CD4-positive, CD25-positive, alpha-beta regulatory T cell (primary cell): ENCODE results near the gene ADGRG1. TPM values are rescaled to one million over a fixed set of nuclear protein-coding genes. Genes with fewer than 3 reads are reported as not detected.

Experiments used
- ATAC-seq, 2 donors: fragments of 150-1000 bp; cut with Tn5 transposase; one replicate each; pipeline ENCODE4 v1.10.0; 2021; ENCODE audit warnings: low read depth in 2 of 2, moderate number of reproducible peaks in 2 of 2, moderate library complexity in 1 of 2
- DNase-seq, 3 donors: peaks; one replicate each; pipeline versions ENCODE4 v3.0.0 to v3.0.0-alpha.2; 2012 to 2022; ENCODE audit warnings: mixed read lengths in 1 of 3
- H3K27ac ChIP-seq: one replicate; pipeline ENCODE4 v1.7.0; 2013; ENCODE audit warnings: mild to moderate bottlenecking, low read length; ENCODE audit not compliant: insufficient read depth, poor library complexity, severe bottlenecking
- H3K27me3 ChIP-seq: one replicate; pipeline ENCODE4 v1.7.0; 2013; ENCODE audit warnings: low read length; ENCODE audit not compliant: control insufficient read depth, insufficient read depth
- H3K36me3 ChIP-seq: one replicate; pipeline ENCODE4 v1.7.0; 2013; ENCODE audit warnings: mild to moderate bottlenecking, low read length, moderate library complexity; ENCODE audit not compliant: control insufficient read depth, insufficient read depth
- H3K4me1 ChIP-seq: 2 replicates; pipeline ENCODE4 v1.7.0; 2013; ENCODE audit warnings: mild to moderate bottlenecking, low read length; ENCODE audit not compliant: insufficient read depth, control insufficient read depth, poor library complexity, severe bottlenecking
- H3K4me3 ChIP-seq: one replicate; pipeline ENCODE4 v1.7.0; 2013; ENCODE audit warnings: low read depth, mild to moderate bottlenecking, low read length, moderate library complexity
- H3K9me3 ChIP-seq, 2 experiments: 1 replicate in 1 of 2; 2 replicates in 1 of 2; pipeline ENCODE4 v1.7.0; 2013; ENCODE audit warnings: low read length in 2 of 2, mild to moderate bottlenecking in 1 of 2, moderate library complexity in 1 of 2; ENCODE audit not compliant: control insufficient read depth in 2 of 2
- H3K27ac Mint-ChIP-seq, 3 donors: one replicate each; pipeline ENCODE4 v1.8.0; 2020 to 2022; ENCODE audit warnings: mild to moderate bottlenecking in 3 of 3, mixed read lengths in 3 of 3, moderate library complexity in 2 of 3
- H3K27me3 Mint-ChIP-seq: one replicate; pipeline ENCODE4 v1.8.0; 2022; ENCODE audit warnings: mild to moderate bottlenecking, mixed read lengths
- H3K36me3 Mint-ChIP-seq: one replicate; pipeline ENCODE4 v1.8.0; 2020; ENCODE audit warnings: mixed read lengths
- H3K4me1 Mint-ChIP-seq, 4 donors: one replicate each; pipeline ENCODE4 v1.8.0; 2020 to 2022; ENCODE audit warnings: mixed read lengths in 4 of 4, mild to moderate bottlenecking in 1 of 4
- H3K4me3 Mint-ChIP-seq, 4 donors: one replicate each; pipeline ENCODE4 v1.8.0; 2020 to 2022; ENCODE audit warnings: mild to moderate bottlenecking in 4 of 4, mixed read lengths in 4 of 4, moderate library complexity in 3 of 4
- H3K9me3 Mint-ChIP-seq, 7 donors: one replicate each; pipeline ENCODE4 v1.8.0; 2020 to 2022; ENCODE audit warnings: mixed read lengths in 7 of 7, mild to moderate bottlenecking in 3 of 7, moderate library complexity in 2 of 7
- polyA plus RNA-seq, 4 donors: library from polyadenylated mRNA; unstranded; fragments of 300-500 nt; fragmentation: Illumina TruSeq; gene quantifications; one replicate each; pipeline ENCODE4 v1.2.3, GENCODE V29; 2021
- total RNA-seq: library from RNA; stranded (reverse); gene quantifications from one replicate; pipeline ENCODE4 v1.2.3, GENCODE V29; 2022

The ADGRG1 gene
- total and polyA plus RNA-seq, 5 donors from 2014 or later: 0.16 to 1.2 (median 0.41) TPM; not detected in 1

GRCh38 chr16:57693550-57693949 lies 65.1 kb downstream of the ADGRG1 start:
- H3K4me1 Mint-ChIP-seq: peaks cover 0 to 20% (median 1%) of the 10 kb centered on the region in 4 donors
- H3K4me3 Mint-ChIP-seq: no peak overlapping the region
- no peaks in the 10 kb centered on the region for H3K36me3 ChIP-seq
- peaks cover 11% of the 10 kb centered on the region for H3K27me3 Mint-ChIP-seq
- no peaks in the 10 kb centered on the region for H3K27me3 ChIP-seq
- ATAC-seq: no peak
- H3K9me3 Mint-ChIP-seq: peaks cover 0 to 2% (median 0%) of the 10 kb centered on the region in 7 donors
- H3K27ac ChIP-seq: no peak overlapping the region
- peaks cover 7% of the 10 kb centered on the region for H3K4me1 ChIP-seq
- H3K4me3 ChIP-seq: no peak overlapping the region
- no peaks in the 10 kb centered on the region for H3K36me3 Mint-ChIP-seq
- H3K27ac Mint-ChIP-seq: no peak overlapping the region
- no peaks in the 10 kb centered on the region for H3K9me3 ChIP-seq
- no peak for DNase-seq

DNA sequence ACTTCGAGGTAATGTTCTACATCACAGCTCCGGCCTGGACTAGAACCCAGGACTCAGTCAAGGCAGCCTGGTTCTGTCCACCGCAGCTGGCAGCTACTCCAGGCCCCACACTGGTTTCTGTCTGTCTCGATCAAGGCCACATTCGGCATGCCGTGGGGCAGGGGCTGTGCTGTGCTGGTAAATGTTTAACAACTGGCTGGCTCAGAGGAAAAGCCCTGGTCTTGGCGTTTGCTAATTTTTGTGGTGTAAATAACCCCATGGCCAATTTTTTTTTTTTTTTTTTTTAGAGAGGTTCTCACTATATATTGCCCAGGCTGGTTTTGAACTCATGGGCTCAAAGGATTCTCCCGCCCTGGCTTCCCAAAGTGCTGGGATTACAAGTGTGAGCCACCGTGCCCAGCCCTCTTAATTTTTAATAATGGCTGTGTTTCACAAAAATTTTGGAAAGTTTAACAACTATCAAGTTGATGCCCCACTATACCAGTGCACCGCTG lies 65.8 kb downstream of the ADGRG1 start:
- Histone ChIP-seq H3K27ac (no peak overlapping the region), H3K9me3 (no peaks in the 10 kb centered on the region), H3K4me1 (peaks cover 7% of the 10 kb centered on the region), H3K27me3 (no peaks in the 10 kb centered on the region), H3K36me3 (no peaks in the 10 kb centered on the region), H3K4me3 (no peak overlapping the region)
- H3K9me3 Mint-ChIP-seq: peaks cover 0 to under 1% (median 0%) of the 10 kb centered on the region in 7 donors
- no peak for ATAC-seq
- H3K27ac Mint-ChIP-seq: no peak overlapping the region
- H3K4me3 Mint-ChIP-seq: no peak overlapping the region
- peaks cover 0 to 17% (median 1%) of the 10 kb centered on the region in 4 donors for H3K4me1 Mint-ChIP-seq
- DNase-seq: no peak
- no peaks in the 10 kb centered on the region for H3K36me3 Mint-ChIP-seq
- peaks cover 11% of the 10 kb centered on the region for H3K27me3 Mint-ChIP-seq

DNA sequence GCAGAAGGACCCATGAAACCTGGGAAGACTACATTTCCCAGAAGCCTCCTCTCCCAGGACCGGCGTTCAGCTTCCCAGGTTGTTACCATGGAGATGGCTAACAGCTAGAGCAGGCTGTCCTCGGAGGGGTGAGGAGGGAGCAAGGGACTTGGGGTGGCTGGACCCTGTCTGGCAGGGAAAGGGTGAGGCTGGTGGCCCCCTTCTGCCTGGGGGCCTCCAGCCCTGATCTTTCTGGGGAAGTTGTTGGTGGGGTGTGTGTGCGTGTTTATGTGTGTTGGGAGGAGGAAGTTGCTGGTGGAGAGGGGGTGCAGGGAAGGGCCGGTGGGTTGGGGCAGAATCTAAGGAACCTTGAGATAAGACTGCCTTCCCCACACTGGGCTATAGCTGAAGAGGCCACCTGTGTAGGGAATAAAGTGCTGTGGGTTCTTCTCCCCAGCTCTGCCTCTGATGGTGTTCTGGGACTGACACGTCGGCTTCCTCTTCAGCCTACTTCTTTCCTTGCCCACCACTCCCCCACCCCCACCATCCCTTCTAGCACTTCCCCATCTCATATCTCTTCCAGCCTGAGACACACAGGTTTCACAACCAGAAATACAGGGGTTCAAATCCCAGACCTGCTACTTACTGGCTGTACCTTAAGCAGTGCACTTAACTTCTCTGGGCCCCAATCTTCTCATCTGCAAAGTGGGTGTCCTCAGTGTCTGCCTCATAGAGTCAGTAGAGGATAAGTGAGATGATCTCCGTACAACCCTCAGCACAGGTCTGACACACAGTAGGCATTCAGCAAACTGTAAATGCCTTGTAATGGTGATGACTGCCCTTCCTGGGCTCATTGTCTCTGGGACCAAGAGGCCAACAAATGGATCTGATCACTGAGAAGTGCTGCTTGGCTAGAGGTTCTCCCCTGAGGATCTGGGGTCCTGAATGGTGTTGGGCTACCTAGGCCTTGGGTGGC lies 66.6 kb downstream of the ADGRG1 start, which contains the start of gene DRC7:
Gene DRC7 (plus strand): TSS at position 82 of the 955 bp plus-strand sequence. CDS start 3,144 bp downstream, outside the sequence.
- H3K4me3 Mint-ChIP-seq: no peak within 1 kb of the TSS

GRCh38 chr16:57695680-57696069 lies 67.2 kb downstream of the ADGRG1 start:
- H3K4me3 Mint-ChIP-seq: no peak overlapping the region
- no peaks in the 10 kb centered on the region for H3K27me3 ChIP-seq
- no peak overlapping the region for H3K27ac ChIP-seq
- H3K9me3 Mint-ChIP-seq: no peaks in the 10 kb centered on the region
- peaks cover 0 to 8% (median 1%) of the 10 kb centered on the region in 4 donors for H3K4me1 Mint-ChIP-seq
- H3K9me3 ChIP-seq: no peaks in the 10 kb centered on the region
- H3K4me3 ChIP-seq: no peak overlapping the region
- peaks cover 11% of the 10 kb centered on the region for H3K27me3 Mint-ChIP-seq
- no peak overlapping the region for H3K27ac Mint-ChIP-seq
- DNase-seq (no peak), ATAC-seq (no peak)
- H3K36me3 ChIP-seq: no peaks in the 10 kb centered on the region
- no peaks in the 10 kb centered on the region for H3K36me3 Mint-ChIP-seq
- no peaks in the 10 kb centered on the region for H3K4me1 ChIP-seq

More for the DNA sequence above, 66.6 kb downstream of the ADGRG1 start, which contains the start of gene DRC7:
- Mint-ChIP-seq H3K27me3 (peaks cover 11% of the 10 kb centered on the region), H3K36me3 (no peaks in the 10 kb centered on the region), H3K4me1 (peaks cover 0 to 10% (median 1%) of the 10 kb centered on the region in 4 donors), H3K27ac (no peak within 1 kb of the TSS), H3K9me3 (no peaks in the 10 kb centered on the region)
- Histone ChIP-seq H3K4me1 (peaks cover 3% of the 10 kb centered on the region), H3K9me3 (no peaks in the 10 kb centered on the region), H3K27ac (no peak within 1 kb of the TSS), H3K4me3 (no peak within 1 kb of the TSS), H3K36me3 (no peaks in the 10 kb centered on the region), H3K27me3 (no peaks in the 10 kb centered on the region)
- no peak for ATAC-seq
- DNase-seq: peak in 1 of 3 donors; percentile 21

GRCh38 chr16:57696240-57696639 lies 67.8 kb downstream of the ADGRG1 start:
- no peaks in the 10 kb centered on the region for H3K4me1 ChIP-seq
- H3K9me3 ChIP-seq: no peaks in the 10 kb centered on the region
- DNase-seq (no peak), ATAC-seq (no peak)
- no peaks in the 10 kb centered on the region for H3K27me3 ChIP-seq
- Mint-ChIP-seq H3K4me3 (no peak overlapping the region), H3K4me1 (peaks cover 0 to 8% (median 1%) of the 10 kb centered on the region in 4 donors), H3K36me3 (no peaks in the 10 kb centered on the region), H3K9me3 (no peaks in the 10 kb centered on the region), H3K27ac (no peak overlapping the region), H3K27me3 (peaks cover 11% of the 10 kb centered on the region)
- no peak overlapping the region for H3K4me3 ChIP-seq
- H3K27ac ChIP-seq: no peak overlapping the region
- no peaks in the 10 kb centered on the region for H3K36me3 ChIP-seq

DNA sequence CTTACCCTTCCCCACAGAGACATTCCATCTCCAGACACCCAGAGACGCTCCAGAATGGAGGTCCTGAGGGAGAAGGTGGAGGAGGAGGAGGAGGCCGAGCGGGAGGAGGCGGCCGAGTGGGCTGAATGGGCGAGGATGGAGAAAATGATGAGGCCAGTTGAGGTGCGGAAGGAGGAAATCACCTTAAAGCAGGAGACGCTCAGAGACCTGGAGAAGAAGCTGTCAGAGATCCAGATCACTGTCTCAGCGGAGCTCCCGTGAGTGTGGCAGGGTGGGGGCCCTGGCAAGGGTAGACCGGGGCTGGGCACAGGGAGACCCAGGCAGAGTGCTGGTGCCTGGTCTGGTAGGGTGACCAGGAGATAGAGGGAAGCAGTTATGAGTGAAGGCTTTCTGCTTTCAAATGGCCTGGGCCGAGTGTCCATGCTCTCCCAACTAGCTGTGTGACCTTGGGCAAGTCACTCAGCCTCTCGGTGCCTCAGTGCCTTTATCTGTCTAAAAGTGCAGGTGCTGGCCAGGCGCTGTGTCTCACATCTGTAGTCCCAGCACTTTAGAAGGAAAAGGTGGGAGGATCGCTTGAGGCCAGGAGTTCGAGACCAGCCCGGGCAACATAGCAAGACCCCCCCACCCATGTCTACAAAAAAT lies 69.6 kb downstream of the ADGRG1 start:
- no peak for ATAC-seq
- peaks cover 0 to 8% (median 1%) of the 10 kb centered on the region in 4 donors for H3K4me1 Mint-ChIP-seq
- no peak overlapping the region for H3K27ac Mint-ChIP-seq

GRCh38 chr16:57698812-57699405 lies 70.5 kb downstream of the ADGRG1 start:
- Mint-ChIP-seq H3K36me3 (no peaks in the 10 kb centered on the region), H3K4me1 (peaks cover 0 to 8% (median 1%) of the 10 kb centered on the region in 4 donors), H3K4me3 (peak overlapping the region in 1 of 4 donors; percentile 28), H3K27me3 (peaks cover 11% of the 10 kb centered on the region), H3K9me3 (no peaks in the 10 kb centered on the region), H3K27ac (no peak overlapping the region)
- no peaks in the 10 kb centered on the region for H3K9me3 ChIP-seq
- no peaks in the 10 kb centered on the region for H3K36me3 ChIP-seq
- no peak overlapping the region for H3K27ac ChIP-seq
- H3K4me1 ChIP-seq: no peaks in the 10 kb centered on the region
- no peak for ATAC-seq
- no peak overlapping the region for H3K4me3 ChIP-seq
- no peak for DNase-seq
- no peaks in the 10 kb centered on the region for H3K27me3 ChIP-seq

More for the DNA sequence above, 69.6 kb downstream of the ADGRG1 start:
- H3K9me3 Mint-ChIP-seq: no peaks in the 10 kb centered on the region
- DNase-seq: no peak
- H3K4me3 ChIP-seq: no peak overlapping the region
- no peak overlapping the region for H3K4me3 Mint-ChIP-seq
- no peaks in the 10 kb centered on the region for H3K36me3 ChIP-seq
- H3K9me3 ChIP-seq: no peaks in the 10 kb centered on the region
- H3K27me3 ChIP-seq: no peaks in the 10 kb centered on the region
- H3K36me3 Mint-ChIP-seq: no peaks in the 10 kb centered on the region
- no peaks in the 10 kb centered on the region for H3K4me1 ChIP-seq
- no peak overlapping the region for H3K27ac ChIP-seq
- peaks cover 11% of the 10 kb centered on the region for H3K27me3 Mint-ChIP-seq
